GM19193 (cell line): Measurements from ENCODE around the gene BARHL2.

Source experiments
- POLR2A ChIP-seq: IDR thresholded peaks from 4 replicates; pipeline ENCODE4 v1.6.1; 2011; ENCODE audit not compliant: insufficient read depth, insufficient read length; ENCODE audit errors: extremely low read depth

The BARHL2 gene

DNA sequence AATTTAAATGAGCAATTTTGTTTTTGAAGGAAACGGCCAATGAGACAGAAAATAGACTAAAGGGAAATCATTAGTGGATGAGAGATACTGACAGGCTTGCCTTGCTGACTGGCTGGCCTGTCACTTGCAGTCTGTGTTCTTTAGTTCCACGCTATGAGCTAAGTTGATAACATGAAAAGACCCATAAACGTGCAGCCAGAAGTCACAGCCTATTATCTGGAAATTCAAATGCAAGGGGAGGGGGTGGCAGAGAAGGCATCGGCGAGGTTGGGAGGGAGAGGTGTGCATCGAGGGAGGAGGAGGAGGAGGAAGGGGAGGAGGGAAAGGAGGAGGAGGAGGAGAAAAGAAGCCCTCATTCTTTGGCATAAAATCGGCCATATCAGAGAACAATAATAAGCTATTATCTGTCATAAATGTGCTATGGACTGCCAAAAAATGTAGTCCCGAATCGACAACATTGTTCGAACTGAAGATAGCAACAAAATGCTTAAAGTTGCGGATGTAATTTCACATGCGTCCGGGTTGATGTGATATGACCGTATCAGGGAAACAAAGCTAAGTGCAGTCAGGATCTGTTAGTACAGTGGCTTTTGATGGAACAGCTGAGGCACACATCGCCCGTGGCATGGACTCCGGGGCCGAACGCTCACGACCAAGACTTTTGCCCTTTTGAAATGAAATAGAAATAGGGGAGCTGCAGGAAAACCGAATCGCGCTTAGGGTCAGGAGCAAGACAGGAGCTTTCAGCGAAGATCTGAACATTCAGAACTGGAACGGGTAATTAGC is 11.6 kb upstream of the BARHL2 start:
- no peak for TF ChIP-seq POLR2A

DNA sequence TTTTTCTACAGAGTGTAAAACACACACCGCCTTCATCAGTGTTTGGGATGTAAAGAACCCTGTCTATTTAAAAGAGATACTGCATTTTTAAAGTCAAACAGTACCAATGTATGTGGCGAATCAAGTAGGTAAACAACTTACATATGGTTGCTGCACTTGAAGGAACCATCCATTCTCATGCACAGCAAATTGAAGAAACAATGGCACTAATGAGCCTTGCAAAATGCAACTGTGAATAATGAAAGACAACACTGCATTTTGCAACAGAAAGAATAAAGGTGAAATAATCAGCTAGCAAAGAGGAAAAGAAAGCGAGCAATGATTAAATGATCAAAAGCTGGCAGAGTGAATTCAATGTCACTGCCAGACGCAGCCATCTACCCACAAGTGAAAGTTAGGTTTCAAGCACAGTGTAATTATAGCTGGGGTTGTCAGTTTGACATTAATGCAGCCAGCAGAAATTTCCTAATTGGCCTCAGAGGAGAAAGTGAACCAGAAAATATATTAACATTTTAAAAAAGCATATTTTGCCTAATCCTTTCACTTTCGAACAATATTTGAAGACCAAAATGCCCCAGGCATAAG is 10.9 kb upstream of the BARHL2 start:
- TF ChIP-seq POLR2A = no peak

DNA sequence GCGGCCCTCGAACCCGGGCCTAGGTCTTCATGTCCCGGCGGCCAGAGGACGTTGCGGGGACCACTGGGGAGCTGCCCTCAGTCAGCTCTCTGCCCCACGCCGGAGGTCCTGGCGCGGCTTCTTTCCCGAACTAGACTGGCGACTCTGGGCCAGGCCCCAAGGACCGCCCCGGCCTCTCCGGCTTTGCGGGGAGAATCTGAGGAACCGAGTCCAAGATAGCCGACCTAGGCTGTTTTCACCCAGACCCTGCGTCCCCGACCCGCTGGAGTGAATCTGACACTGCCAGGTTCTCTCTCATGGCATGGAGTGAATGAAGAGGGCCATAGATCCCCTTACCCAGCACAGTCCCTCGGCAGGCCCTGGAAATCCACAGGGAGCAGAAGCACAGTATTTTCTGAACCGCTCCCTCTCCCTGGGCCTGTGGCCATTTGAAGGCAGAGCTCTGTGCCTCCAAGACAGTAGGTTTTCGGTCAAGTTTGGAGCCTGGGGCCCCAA is 9.9 kb upstream of the BARHL2 start:
- TF ChIP-seq POLR2A = no peak

DNA sequence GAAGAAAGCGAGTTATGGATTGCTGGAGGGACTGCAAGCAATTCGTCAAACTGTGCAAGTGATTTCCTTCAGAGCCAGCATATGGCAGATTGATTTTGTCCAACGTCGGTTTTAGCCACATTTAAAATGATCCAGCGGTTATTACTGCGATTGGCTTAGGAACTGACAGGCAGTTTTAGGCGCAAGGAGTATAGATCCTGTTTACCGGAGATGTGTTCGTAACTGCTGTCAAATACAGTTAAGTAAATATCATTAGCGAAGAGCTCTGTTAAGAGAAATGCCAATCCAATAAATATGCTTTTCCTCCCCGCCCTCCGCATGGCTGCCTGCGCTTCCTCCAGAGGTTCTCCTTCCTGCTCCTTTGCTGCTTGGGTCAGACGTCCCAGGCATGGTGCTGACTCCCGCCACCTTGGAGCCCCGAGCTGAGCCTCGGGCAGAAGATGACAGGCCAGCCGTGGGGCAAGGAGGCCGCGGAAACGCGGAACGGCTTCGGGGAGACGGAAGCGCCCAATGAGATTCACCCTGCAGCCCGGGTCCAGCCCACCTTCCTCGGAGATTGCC is 9.4 kb upstream of the BARHL2 start:
- TF ChIP-seq POLR2A = no peak

DNA sequence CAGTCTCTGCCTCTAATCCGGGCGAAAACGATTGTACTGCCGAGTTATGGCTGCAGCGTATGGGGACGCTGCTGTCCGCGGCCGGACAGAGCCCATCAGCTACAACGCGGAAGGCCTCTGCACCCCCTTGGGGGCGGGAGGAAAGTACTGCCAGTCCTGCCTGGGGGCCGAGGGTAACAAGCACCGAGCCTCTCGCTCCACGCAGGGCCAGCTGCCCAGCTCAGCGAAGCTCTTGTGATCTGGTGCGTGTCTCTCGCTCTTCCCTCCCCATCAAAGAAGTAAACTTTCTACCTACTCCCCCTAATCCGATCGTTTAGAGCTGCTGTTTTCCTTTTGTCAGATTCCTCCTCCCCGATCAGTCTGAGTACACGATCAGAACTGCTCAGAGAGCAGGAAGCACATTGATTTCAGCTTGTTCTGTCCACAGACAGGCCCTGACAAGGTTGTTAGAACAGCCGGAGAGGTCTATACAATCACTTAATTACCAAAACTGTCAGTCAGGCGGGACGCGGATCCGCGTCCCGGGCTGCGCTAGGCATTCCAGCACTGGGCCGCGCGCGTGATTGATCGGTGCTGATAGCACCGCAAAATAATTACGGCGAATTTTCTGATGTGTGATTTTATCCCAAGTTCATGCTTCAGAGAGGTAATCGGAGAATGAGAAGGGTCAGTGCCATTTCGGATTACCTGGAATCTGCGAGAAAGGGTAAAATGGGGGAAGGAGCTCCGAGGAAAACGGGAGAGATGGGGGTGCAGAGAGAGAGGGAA is 8.7 kb upstream of the BARHL2 start:
- no peak for TF ChIP-seq POLR2A

DNA sequence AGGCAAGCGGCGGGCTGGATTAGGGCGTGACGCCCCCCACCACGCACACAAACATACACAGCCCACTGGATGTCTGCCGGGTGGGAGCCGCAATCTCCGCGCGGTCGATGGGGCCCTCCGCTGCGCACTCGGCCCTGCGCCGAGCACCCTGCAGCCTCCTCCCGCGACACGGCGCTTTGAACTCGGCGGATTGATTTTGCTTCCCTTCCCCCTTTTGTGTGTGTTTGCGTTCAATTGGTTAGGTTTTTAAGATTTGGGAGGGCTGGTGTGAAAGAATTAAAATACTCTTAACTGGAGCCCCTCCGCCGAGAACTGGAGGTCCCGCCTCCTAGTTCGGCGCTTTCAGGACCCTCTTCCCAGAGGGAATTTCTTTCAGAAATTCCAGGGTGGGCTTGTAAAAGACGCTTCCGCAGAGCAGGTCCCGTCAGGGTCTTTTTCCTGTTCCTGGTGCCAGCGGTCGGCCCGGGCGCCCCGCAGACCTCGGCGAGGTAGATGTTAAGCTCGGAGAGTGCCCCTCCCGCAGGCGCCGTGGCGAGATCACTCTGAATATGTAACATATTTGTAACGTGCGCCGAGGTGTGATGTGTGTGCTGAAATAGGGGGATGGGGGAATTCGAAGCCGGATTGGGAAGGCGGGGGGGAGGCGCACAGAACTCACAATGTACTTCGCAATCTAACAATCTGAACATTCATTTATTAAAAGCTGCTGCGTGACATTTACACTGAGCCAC is 8.0 kb upstream of the BARHL2 start:
- no peak for TF ChIP-seq POLR2A

DNA sequence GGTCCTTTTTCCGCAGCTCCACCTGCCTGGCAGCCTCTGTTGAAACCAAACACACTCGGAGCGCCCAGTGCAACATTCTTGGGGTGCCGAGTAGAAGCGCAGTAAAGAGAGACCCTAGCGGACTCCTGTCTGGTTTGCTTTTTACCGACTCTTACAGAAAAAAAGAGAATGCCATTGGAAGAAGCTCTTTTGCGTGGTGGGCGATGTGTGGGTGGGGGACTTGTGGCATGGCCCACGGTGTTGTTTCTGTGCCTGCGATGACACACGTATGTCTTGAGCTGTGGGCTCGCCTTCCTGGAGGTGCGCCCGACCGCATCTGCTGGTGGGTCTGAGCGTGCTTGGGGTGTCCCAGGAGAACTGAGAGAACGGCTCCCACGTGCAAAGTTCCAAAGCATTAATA is 7.3 kb upstream of the BARHL2 start:
- TF ChIP-seq POLR2A = no peak

DNA sequence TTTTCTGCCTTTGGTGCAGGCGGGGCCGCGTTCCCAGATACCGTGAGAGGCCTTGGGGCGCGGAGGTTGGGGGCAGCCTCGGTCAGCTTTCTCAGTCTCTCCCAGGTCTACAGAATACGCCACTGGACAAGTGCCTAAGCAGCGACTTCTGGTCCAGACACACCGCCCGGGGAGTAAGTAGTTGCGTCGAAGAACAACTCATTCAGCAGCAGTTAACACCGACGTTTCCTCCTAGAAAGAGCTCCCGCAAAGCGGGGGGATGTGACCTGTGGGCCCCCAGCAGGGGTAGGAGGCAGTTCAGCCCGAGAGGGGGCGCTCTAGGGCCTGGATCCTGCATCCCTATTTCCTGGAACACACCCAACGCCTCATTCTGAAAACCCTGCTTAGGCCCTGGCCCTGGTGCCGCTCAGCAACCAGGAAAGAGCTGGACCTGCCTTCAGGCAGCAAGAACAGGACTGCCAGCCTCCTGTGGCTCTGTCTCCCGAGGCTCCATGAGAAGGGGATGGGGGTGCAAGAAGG is 6.5 kb upstream of the BARHL2 start:
- TF ChIP-seq POLR2A = no peak

DNA sequence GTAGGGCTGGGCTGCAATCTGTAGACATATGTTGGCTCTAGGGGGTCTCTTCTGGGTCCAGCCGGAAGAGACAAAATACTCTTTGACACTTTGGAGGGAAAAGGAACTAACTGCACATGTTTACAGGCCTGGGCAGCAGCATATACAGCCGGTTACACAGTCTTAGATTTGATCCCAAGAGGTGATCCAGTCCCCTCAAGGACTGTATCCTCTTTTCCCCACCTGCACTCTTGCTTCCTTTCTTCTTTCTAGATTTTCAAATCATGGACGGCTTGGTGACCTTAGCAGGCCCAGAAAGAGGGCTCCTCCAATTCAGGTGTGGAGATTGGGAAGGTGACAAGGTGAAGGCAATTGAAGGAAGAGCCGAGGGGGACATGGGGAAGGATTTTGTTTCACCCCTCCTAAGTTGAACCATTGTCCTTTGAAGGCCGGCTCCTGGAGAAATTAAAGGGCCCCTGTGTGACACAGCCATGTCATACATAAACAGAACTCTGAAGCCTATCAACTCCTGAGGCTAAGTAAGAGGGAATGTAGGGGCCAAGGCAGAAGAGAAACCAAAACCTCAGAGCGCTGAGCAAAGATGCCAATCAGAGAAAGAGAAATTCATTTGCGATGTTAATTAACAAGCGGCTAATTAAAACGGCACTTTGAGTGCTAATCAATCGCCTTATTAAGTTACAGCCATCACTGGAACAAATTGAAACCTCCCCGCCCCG is 5.9 kb upstream of the BARHL2 start:
- TF ChIP-seq POLR2A = no peak

DNA sequence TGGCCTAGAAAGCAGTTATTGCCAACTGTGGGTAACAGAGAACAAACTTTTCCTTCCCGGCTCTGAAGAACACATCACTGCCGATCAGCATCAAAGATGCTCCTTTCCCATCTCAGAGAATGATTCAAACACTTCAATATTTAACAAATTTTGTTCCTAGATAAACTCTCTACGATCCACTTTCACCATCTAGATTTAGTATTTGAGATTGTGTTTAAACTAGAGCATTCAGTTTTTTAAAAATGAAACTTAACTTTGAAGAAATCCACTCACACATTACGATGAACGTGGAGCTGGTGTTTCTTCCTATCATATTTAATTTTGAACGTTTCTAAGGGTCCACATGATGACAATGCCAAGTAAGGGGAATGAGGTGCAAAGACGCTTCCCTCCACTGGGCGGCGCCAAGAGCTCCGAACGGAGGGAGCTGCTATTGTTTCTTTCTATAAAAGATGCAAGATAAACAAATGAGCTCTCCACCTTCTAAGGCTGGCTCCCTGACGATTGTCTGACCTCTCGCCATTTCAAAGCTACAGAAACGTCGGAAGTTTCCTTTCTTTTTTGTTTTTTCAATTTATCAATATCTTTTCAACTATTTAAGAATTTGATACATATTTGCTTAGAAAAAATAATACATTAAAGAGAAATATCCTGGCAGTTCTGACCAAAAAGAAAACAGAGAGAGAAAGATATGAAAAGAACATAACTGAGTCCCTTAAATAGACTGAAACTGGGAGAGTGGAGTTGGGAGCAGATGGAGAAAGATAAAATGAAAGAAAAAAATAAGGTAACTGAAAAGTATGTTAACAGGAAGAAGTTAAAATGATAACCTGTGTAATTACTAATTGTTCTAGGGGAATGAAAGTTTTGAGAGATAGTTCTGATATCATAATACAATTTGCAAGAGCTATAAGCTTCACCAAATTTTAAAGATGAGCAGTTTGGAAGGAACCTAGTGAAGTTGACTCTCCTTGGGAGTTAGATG is 4.4 kb upstream of the BARHL2 start:
- TF ChIP-seq POLR2A = no peak

DNA sequence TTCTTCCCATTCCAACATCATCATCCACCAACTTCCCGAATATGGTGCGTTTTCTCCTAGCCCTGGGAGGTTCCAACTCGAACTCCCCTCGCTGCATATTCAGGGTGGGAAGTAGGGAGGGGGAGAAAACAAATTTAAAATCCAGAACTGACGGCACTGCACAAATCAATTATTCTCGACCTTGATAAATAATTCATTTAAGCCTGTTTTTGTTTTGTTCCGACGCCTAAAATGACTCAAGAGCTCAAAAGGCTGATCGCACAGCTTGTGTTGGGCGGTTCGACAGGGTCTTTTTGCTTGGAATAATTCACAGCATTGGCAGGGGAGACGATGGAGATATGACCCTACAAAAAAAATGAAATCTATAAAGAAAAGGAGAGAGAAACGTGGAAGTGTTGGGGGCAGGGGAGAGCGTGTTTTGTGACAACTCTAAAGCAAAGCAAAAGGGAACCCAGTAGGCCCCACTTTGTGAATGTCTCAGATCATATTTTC is 3.1 kb upstream of the BARHL2 start:
- TF ChIP-seq POLR2A = no peak

DNA sequence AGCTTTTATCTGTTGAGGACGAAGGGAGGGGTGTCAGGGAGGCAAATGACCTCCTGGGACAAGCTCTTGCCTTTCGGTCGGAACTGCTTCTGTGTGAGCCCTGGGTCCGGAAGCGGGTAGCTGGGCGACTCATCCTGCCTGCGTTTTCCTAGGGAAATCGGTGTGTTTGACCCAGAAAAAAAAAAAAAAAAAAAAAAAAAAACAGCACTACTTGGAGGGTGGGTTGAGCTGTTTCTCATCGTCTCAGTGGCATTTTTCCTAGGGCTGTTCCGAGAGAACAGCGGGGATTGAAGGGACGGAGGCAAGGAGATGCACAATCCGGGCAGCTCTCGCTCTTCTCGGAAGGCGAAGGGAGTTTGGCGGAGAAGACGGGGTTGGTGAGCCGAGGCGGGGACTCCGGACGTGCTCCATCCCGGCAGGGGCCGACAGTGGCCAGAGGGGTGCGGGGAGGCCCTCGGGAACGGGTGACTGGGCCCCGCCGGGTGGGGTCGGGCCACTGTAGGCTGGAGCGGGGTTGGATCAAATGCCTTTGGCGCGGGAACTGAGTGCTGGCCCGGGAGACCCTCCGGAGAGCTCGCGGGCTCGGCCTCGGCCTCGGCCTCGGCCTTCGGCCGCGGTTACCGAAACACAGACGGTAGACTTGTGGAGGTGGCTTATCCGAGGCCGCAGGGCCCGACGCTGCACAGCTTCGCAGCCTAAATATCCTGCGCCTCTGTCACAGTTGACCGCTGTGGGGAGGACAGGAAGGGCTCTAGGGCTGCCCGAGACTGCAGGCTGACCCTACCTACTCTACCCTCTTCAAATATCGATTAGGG is 2.4 kb upstream of the BARHL2 start:
- TF ChIP-seq POLR2A = no peak
